ENCODE results near the gene CNDP1.

DNA sequence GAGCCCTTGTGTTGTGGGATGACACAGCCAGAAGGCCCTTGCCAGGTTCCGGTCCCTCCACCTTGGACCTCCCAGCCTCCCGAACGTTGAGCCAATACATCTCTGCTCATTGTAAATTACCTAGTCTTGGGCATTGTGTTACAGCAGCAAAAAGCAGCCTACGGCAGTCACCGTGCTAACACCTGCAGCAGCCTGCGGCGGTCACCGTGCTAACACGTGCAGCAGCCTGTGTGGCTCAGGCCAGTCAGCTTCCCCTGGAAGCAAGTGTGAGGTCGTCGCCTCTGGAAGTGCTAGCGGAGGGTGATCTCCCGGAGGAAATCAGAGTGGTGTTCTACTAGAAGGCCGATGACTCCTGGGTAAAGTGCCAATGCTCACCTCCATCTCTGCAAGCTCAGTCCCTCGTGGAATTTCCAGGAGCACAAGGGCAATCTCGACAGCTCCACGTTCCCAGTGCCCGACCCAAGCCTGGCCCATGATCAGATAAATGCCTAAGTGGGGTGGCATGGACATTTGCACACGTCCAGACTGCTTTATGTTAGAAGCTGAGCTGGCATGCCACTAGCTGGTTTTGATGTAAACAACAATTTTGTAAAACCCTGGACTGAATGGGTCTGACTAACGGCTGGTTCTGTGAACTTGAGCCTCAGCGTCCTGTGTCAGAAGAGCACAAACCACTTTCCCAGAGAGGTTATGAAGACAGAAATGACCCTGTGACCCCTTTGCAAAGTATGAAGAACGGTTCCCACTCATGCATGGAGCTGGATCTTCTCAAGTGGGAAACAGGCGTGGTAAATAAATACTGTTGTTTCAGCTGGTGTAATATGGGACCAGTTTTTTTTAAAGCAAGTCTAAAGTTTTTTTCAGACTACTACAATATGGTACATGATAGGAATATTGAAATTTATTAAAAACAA is 11.4 kb upstream of the CNDP1 start:
- TF ChIP-seq, protein P1, sequence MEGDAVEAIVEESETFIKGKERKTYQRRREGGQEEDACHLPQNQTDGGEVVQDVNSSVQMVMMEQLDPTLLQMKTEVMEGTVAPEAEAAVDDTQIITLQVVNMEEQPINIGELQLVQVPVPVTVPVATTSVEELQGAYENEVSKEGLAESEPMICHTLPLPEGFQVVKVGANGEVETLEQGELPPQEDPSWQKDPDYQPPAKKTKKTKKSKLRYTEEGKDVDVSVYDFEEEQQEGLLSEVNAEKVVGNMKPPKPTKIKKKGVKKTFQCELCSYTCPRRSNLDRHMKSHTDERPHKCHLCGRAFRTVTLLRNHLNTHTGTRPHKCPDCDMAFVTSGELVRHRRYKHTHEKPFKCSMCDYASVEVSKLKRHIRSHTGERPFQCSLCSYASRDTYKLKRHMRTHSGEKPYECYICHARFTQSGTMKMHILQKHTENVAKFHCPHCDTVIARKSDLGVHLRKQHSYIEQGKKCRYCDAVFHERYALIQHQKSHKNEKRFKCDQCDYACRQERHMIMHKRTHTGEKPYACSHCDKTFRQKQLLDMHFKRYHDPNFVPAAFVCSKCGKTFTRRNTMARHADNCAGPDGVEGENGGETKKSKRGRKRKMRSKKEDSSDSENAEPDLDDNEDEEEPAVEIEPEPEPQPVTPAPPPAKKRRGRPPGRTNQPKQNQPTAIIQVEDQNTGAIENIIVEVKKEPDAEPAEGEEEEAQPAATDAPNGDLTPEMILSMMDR (IDR thresholded peaks at IDR 0.05; ENCODE audit: poor library complexity, severe bottlenecking), result no peak
- TF ChIP-seq EP300 (conservative IDR thresholded peaks at IDR 0.05; ENCODE audit: poor library complexity, severe bottlenecking) (no peak), TAF1 (IDR thresholded peaks at IDR 0.05; ENCODE audit: low read depth) (no peak), EZH2 (IDR thresholded peaks at IDR 0.05; ENCODE audit: borderline replicate concordance, insufficient read depth, low read length, poor library complexity, severe bottlenecking) (no peak), POLR2AphosphoS5 (IDR thresholded peaks at IDR 0.05) (no peak), SMC3 (conservative IDR thresholded peaks at IDR 0.05; ENCODE audit: poor library complexity) (no peak), REST (IDR thresholded peaks at IDR 0.05; ENCODE audit: borderline replicate concordance) (no peak), MXI1 (conservative IDR thresholded peaks at IDR 0.05; ENCODE audit: poor library complexity, severe bottlenecking) (no peak)
